CD4-positive, alpha-beta memory T cell (primary cell): Measurements from ENCODE around the gene SEMA3F. TPM values are rescaled to one million over a fixed set of nuclear protein-coding genes. Genes with fewer than 3 reads are reported as not detected.

Experiments used
- CTCF ChIA-PET: fragments of 350-600 bp; sonication (Branson Sonifier 250); formaldehyde crosslinking; loops from one replicate; lab custom pipeline; 2021; ENCODE audit warnings: inconsistent platforms; ENCODE audit not compliant: partially characterized antibody; lab: Charles Lee
- POLR2A ChIA-PET: fragments of 350-600 bp; sonication (Branson Sonifier 250); formaldehyde crosslinking; loops from one replicate; lab custom pipeline; 2021; ENCODE audit not compliant: partially characterized antibody; lab: Charles Lee
- DNase-seq, 5 donors: peaks; one replicate each; pipeline versions ENCODE4 v3.0.0 to v3.0.0-alpha.2; 2020 to 2022; ENCODE audit warnings: mixed read lengths in 1 of 5
- H3K27ac ChIP-seq: one replicate; pipeline ENCODE4 v1.7.0; 2013; ENCODE audit warnings: low read depth, low read length
- H3K27me3 ChIP-seq: 2 replicates; pipeline ENCODE4 v1.7.0; 2013; ENCODE audit warnings: mild to moderate bottlenecking, low read length, moderate library complexity; ENCODE audit not compliant: insufficient read depth
- H3K36me3 ChIP-seq: 2 replicates; pipeline ENCODE4 v1.7.0; 2013; ENCODE audit warnings: mild to moderate bottlenecking, low read length, moderate library complexity; ENCODE audit not compliant: insufficient read depth
- H3K4me1 ChIP-seq: 2 replicates; pipeline ENCODE4 v1.7.0; 2013; ENCODE audit warnings: mild to moderate bottlenecking, low read length, moderate library complexity; ENCODE audit not compliant: insufficient read depth
- H3K4me3 ChIP-seq, 2 donors: one replicate each; pipeline ENCODE4 v1.7.0; 2013; ENCODE audit warnings: low read length in 2 of 2, mild to moderate bottlenecking in 1 of 2
- H3K9me3 ChIP-seq, 2 donors: one replicate each; pipeline ENCODE4 v1.7.0; 2013; ENCODE audit warnings: low read length in 2 of 2, control low read depth in 1 of 2; ENCODE audit not compliant: control insufficient read depth in 1 of 2
- H3K27ac Mint-ChIP-seq, 7 donors: one replicate each; pipeline ENCODE4 v1.8.0; 2020 to 2021; ENCODE audit warnings: mixed read lengths in 7 of 7, mild to moderate bottlenecking in 6 of 7, inconsistent platforms in 3 of 7, moderate library complexity in 3 of 7
- H3K27me3 Mint-ChIP-seq, 2 donors: one replicate each; pipeline ENCODE4 v1.8.0; 2020 to 2021; ENCODE audit warnings: mixed read lengths in 2 of 2
- H3K36me3 Mint-ChIP-seq, 2 donors: one replicate each; pipeline ENCODE4 v1.8.0; 2020 to 2021; ENCODE audit warnings: mixed read lengths in 2 of 2, inconsistent platforms in 1 of 2, mild to moderate bottlenecking in 1 of 2
- H3K4me1 Mint-ChIP-seq, 4 donors: one replicate each; pipeline ENCODE4 v1.8.0; 2020 to 2021; ENCODE audit warnings: mixed read lengths in 4 of 4, mild to moderate bottlenecking in 1 of 4
- H3K4me3 Mint-ChIP-seq, 8 donors: one replicate each; pipeline ENCODE4 v1.8.0; 2020 to 2021; ENCODE audit warnings: mixed read lengths in 8 of 8, mild to moderate bottlenecking in 7 of 8, moderate library complexity in 6 of 8, inconsistent platforms in 3 of 8
- H3K9me3 Mint-ChIP-seq, 8 donors: one replicate each; pipeline ENCODE4 v1.8.0; 2020 to 2021; ENCODE audit warnings: mixed read lengths in 8 of 8, mild to moderate bottlenecking in 5 of 8, inconsistent platforms in 3 of 8, moderate library complexity in 1 of 8
- intact Hi-C: fragments of 100-400 bp; cut with micrococcal nuclease; formaldehyde crosslinking; loops from one replicate; pipeline ENCODE4 v1.15.1; 2023
- polyA plus RNA-seq, 2 donors: library from polyadenylated mRNA; unstranded; fragments of 300-500 nt; fragmentation: Illumina TruSeq; gene quantifications; one replicate each; pipeline ENCODE4 v1.2.3, GENCODE V29; 2021
- total RNA-seq, 2 experiments: library from RNA; stranded (reverse); gene quantifications; one replicate each; pipeline ENCODE4 v1.2.3, GENCODE V29; 2021

Gene SEMA3F
- total and polyA plus RNA-seq, 4 experiments from 2014 or later, result not detected

GRCh38 chr3:50147861-50148260, 7.3 kb upstream of the SEMA3F start:
- Histone ChIP-seq H3K9me3 (no peaks in the 10 kb centered on the region), H3K4me3 (no peak overlapping the region), H3K36me3 (no peaks in the 10 kb centered on the region), H3K27ac (no peak overlapping the region), H3K4me1 (no peaks in the 10 kb centered on the region), H3K27me3 (no peaks in the 10 kb centered on the region)
- Mint-ChIP-seq H3K27me3 (no peaks in the 10 kb centered on the region), H3K9me3 (no peaks in the 10 kb centered on the region), H3K4me1 (no peaks in the 10 kb centered on the region), H3K36me3 (no peaks in the 10 kb centered on the region), H3K4me3 (no peak overlapping the region), H3K27ac (no peak overlapping the region)
- intact Hi-C loops, result no loop called here
- ChIA-PET POLR2A (no interaction called here), CTCF (no interaction called here)
- no peak for DNase-seq

DNA sequence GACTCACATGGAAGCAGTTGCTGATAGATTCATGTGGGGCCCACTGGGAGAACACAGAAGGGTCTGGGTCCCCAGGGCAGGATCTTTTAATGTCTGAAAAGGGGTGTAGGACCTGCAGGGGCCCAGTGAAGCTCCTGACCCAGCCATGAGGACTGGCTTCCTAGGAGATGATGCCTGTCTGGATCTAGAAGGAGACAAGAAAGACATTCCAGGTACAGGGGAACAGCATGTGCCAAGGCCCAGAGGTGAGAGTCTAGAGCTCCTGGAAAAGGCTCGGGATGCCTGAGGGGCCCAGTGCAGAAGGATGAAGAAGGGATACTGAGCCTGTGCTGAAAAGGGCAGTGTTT, 4.7 kb upstream of the SEMA3F start:
- no peaks in the 10 kb centered on the region for H3K36me3 ChIP-seq
- H3K9me3 ChIP-seq, result no peaks in the 10 kb centered on the region
- no peaks in the 10 kb centered on the region for H3K36me3 Mint-ChIP-seq
- intact Hi-C loops, result no loop called here
- H3K4me3 Mint-ChIP-seq, result no peak overlapping the region
- POLR2A ChIA-PET, result no interaction called here
- H3K4me1 Mint-ChIP-seq, result peaks cover 3 to 9% (median 5%) of the 10 kb centered on the region in 4 donors
- peaks cover 5% of the 10 kb centered on the region for H3K4me1 ChIP-seq
- H3K27me3 Mint-ChIP-seq, result peaks cover 8 to 9% of the 10 kb centered on the region in 2 donors
- no peak overlapping the region for H3K27ac ChIP-seq
- CTCF ChIA-PET, result no interaction called here
- peaks cover 5% of the 10 kb centered on the region for H3K27me3 ChIP-seq
- H3K27ac Mint-ChIP-seq, result no peak overlapping the region
- no peaks in the 10 kb centered on the region for H3K9me3 Mint-ChIP-seq
- H3K4me3 ChIP-seq, result no peak overlapping the region
- no peak for DNase-seq

DNA sequence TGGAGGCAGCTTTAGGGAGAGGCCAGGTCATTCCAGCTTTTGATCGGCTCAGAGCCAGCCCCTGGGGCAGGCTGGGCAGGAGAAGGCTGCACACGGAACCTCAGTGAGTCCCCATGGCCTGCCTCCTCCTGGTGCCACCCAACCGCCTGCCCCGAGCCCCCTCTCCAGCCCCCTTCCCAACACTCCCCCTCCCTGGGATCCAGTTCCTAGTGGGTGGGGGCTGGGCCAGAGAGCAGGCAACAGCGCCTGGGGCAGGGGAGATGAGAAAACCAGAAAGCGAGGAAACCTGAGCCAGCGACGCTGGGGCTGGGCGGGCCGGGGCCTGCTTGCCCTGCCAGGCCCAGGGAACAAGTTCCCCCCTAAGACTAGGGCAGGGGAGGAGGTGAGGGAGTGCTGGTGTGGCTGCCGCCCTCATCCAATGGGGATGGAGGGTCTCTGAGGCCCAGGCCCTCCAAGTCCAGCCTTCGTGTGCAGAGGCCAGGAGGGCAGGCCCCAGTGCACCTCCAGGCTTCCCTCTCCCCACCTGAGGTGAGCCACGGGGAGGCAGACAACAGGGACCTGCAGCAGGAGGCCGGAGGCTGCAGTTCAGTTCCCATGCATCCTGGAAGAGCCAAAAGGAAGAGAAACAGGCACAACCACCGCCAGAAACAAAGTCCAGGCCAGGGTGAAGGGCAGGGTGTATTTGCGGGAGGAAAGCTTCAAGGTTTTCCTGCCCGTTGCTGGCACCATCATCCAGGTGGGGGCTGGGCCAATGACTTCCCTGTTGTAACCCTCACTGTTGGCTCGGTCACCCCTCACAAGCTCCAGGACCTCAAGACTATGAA, 4.0 kb upstream of the SEMA3F start:
- peaks cover 12% of the 10 kb centered on the region for H3K4me1 ChIP-seq
- Mint-ChIP-seq H3K4me3 (no peak overlapping the region), H3K9me3 (no peaks in the 10 kb centered on the region), H3K4me1 (peaks cover 6 to 14% (median 10%) of the 10 kb centered on the region in 4 donors), H3K27me3 (peaks cover 12 to 14% of the 10 kb centered on the region in 2 donors), H3K36me3 (no peaks in the 10 kb centered on the region), H3K27ac (no peak overlapping the region)
- H3K27me3 ChIP-seq, result peaks cover 12% of the 10 kb centered on the region
- no peak overlapping the region for H3K4me3 ChIP-seq
- peak in 1 of 5 donors; percentile 7 for DNase-seq
- H3K9me3 ChIP-seq, result no peaks in the 10 kb centered on the region
- no peak overlapping the region for H3K27ac ChIP-seq
- no peaks in the 10 kb centered on the region for H3K36me3 ChIP-seq
- ChIA-PET CTCF (no interaction called here), POLR2A (no interaction called here)
- intact Hi-C loops, result no loop called here

DNA sequence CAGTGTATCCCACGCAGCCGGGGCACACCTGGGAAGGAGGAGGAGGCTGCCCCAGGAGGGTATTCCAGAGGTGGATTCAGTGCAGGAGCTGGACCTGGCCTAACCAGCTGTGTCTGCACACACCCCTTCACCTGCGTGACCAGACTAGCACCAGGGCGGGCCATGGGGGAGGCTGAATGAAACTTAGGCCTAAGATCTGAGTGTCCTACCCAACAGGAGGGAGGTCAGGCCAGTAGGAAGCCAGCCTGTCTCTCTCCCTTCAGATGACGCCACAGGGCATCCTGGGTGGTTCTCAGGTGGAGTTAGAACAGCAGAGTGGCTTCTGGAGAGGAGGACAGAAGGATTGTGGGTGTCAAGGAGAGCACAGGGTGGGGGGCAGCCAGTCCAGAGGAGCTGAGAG, 3.4 kb upstream of the SEMA3F start:
- peak overlapping the region in 1 of 8 donors; percentile 12 for H3K4me3 Mint-ChIP-seq
- no peak overlapping the region for H3K27ac Mint-ChIP-seq

GRCh38 chr3:50153782-50154475, 1.2 kb upstream of the SEMA3F start:
- peak overlapping the region in 2 of 7 donors; percentile 60 to 61 for H3K27ac Mint-ChIP-seq
- POLR2A ChIA-PET, result no interaction called here

More for the DNA sequence above, 3.4 kb upstream of the SEMA3F start:
- intact Hi-C loops, result no loop called here
- H3K36me3 Mint-ChIP-seq, result no peaks in the 10 kb centered on the region
- H3K36me3 ChIP-seq, result no peaks in the 10 kb centered on the region
- H3K4me1 Mint-ChIP-seq, result peaks cover 6 to 14% (median 10%) of the 10 kb centered on the region in 4 donors
- DNase-seq, result peak in 1 of 5 donors; percentile 7
- no peaks in the 10 kb centered on the region for H3K9me3 Mint-ChIP-seq
- H3K27ac ChIP-seq, result no peak overlapping the region
- peaks cover 16% of the 10 kb centered on the region for H3K4me1 ChIP-seq
- ChIA-PET CTCF (no interaction called here), POLR2A (no interaction called here)
- no peaks in the 10 kb centered on the region for H3K9me3 ChIP-seq
- peaks cover 15 to 19% of the 10 kb centered on the region in 2 donors for H3K27me3 Mint-ChIP-seq
- no peak overlapping the region for H3K4me3 ChIP-seq
- H3K27me3 ChIP-seq, result peaks cover 14% of the 10 kb centered on the region

DNA sequence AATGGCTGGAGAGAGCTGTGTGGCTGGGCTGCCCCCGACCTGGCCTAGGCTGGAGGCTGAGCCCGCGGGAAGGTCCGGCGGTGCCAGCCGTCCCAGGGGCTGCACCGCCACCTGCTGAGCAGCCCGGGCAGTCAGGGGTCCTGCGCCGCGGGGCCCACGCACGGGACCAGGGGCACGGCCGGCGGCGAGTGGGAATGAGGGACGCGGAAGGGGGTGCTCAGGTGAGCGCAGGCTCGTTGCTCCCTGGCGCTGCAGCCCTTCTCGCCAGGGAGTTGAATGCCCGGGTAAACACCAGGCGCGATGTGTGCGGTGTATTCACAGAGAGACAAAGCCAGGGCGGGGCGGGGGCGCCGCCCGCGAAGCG, 666 bp upstream of the SEMA3F start:
- no peaks in the 10 kb centered on the region for H3K9me3 ChIP-seq
- peak overlapping the region in 1 of 2 donors; percentile 31 for H3K4me3 ChIP-seq
- H3K9me3 Mint-ChIP-seq, result no peaks in the 10 kb centered on the region
- H3K27me3 ChIP-seq, result peaks cover 14% of the 10 kb centered on the region
- H3K36me3 ChIP-seq, result no peaks in the 10 kb centered on the region
- H3K4me1 ChIP-seq, result peaks cover 16% of the 10 kb centered on the region
- CTCF ChIA-PET, result no interaction called here
- H3K4me1 Mint-ChIP-seq, result peaks cover 6 to 18% (median 10%) of the 10 kb centered on the region in 4 donors
- intact Hi-C loops, result loop anchor here (2.0 kb wide), 1 partner anchor 34 kb away; no protein-coding TSS in a partner anchor
- H3K36me3 Mint-ChIP-seq, result no peaks in the 10 kb centered on the region
- H3K27ac Mint-ChIP-seq, result peak overlapping the region in 2 of 7 donors; percentile 60 to 61
- no peak overlapping the region for H3K27ac ChIP-seq
- POLR2A ChIA-PET, result no interaction called here
- DNase-seq, result no peak
- peaks cover 19 to 22% of the 10 kb centered on the region in 2 donors for H3K27me3 Mint-ChIP-seq
- peak overlapping the region; percentile 69 to 85 (median 83) for H3K4me3 Mint-ChIP-seq

More at GRCh38 chr3:50153782-50154475, 1.2 kb upstream of the SEMA3F start:
- peak in 1 of 5 donors; percentile 39 for DNase-seq
- peaks cover 16% of the 10 kb centered on the region for H3K4me1 ChIP-seq
- H3K9me3 Mint-ChIP-seq, result no peaks in the 10 kb centered on the region
- intact Hi-C loops, result loop anchor here (2.0 kb wide), 1 partner anchor 33 kb away; no protein-coding TSS in a partner anchor
- peak overlapping the region; percentile 69 to 85 (median 83) for H3K4me3 Mint-ChIP-seq
- H3K27me3 Mint-ChIP-seq, result peaks cover 19 to 22% of the 10 kb centered on the region in 2 donors
- H3K9me3 ChIP-seq, result no peaks in the 10 kb centered on the region
- H3K4me1 Mint-ChIP-seq, result peaks cover 6 to 18% (median 10%) of the 10 kb centered on the region in 4 donors
- H3K4me3 ChIP-seq, result peak overlapping the region in 1 of 2 donors; percentile 31
- CTCF ChIA-PET, result interaction anchor here (1.0 kb wide), 1 partner anchor 12 kb away, joined by 3 read pairs; no protein-coding TSS in a partner anchor
- no peak overlapping the region for H3K27ac ChIP-seq
- H3K36me3 Mint-ChIP-seq, result no peaks in the 10 kb centered on the region
- H3K27me3 ChIP-seq, result peaks cover 14% of the 10 kb centered on the region
- no peaks in the 10 kb centered on the region for H3K36me3 ChIP-seq

- Mint-ChIP-seq H3K9me3 (no peaks in the 10 kb centered on the region), H3K27ac (peak overlapping the region in 1 of 7 donors; percentile 73), H3K36me3 (no peaks in the 10 kb centered on the region), H3K27me3 (peaks cover 19 to 22% of the 10 kb centered on the region in 2 donors), H3K4me1 (peaks cover 6 to 18% (median 10%) of the 10 kb centered on the region in 4 donors), H3K4me3 (peak overlapping the region; percentile 74 to 85 (median 80))
- peak in 1 of 5 donors; percentile 25 for DNase-seq
- H3K36me3 ChIP-seq, result no peaks in the 10 kb centered on the region
- H3K27me3 ChIP-seq, result peaks cover 14% of the 10 kb centered on the region
- intact Hi-C loops, result loop anchor here (2.0 kb wide), 1 partner anchor 35 kb away; no protein-coding TSS in a partner anchor
- peaks cover 16% of the 10 kb centered on the region for H3K4me1 ChIP-seq
- CTCF ChIA-PET, result no interaction called here
- H3K27ac ChIP-seq, result no peak overlapping the region
- H3K9me3 ChIP-seq, result no peaks in the 10 kb centered on the region
- no peak overlapping the region for H3K4me3 ChIP-seq
- POLR2A ChIA-PET, result no interaction called here
Measured at GRCh38 chr3:50155491-50155878, 361 bp downstream of the SEMA3F start.
